Measurements from ENCODE around the gene CSNK1A1L. TPM values are rescaled to one million over a fixed set of nuclear protein-coding genes. Genes with fewer than 3 reads are reported as not detected.

The CSNK1A1L gene
- total RNA-seq, result not detected

GRCh38 chr13:37105251-37105714 is at the start of gene CSNK1A1L:
CSNK1A1L (minus strand) TSS chr13:37105664; CDS start chr13:37105256, 408 bp downstream.
- Mint-ChIP-seq H3K9me3 (no peaks in the 10 kb centered on the region), H3K4me1 (no peaks in the 10 kb centered on the region), H3K4me3 (no peak within 1 kb of the TSS), H3K27me3 (peaks cover 12% of the 10 kb centered on the region), H3K36me3 (no peaks in the 10 kb centered on the region), H3K27ac (no peak within 1 kb of the TSS)
- DNase-seq (no peak), ATAC-seq (ENCODE audit: low read depth) (no peak)
- POLR2A ChIA-PET, result no interaction called here

DNA sequence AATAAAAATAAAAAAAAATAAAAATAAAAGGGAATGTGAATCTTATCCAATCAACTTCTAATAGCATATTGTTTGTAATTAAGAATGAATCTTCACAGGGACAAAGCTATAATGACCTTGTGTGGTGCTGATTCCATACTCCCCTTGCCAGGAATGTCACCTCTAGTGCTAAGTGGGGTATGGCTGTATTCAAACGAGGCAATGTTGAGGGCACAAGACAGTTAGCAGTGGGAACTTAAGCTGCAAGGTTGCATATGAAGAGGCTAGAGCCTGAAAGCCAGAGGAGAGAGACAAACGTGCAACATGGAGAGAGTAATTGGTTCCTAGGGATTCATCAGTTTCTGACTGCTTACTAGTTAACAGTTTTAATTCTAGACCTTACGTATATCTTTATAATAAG is 43.9 kb upstream of the CSNK1A1L start:
- no peak overlapping the region for H3K27ac Mint-ChIP-seq
- H3K36me3 Mint-ChIP-seq, result no peaks in the 10 kb centered on the region
- DNase-seq (no peak), ATAC-seq (ENCODE audit: low read depth) (no peak)
- H3K4me3 Mint-ChIP-seq, result no peak overlapping the region
- H3K9me3 Mint-ChIP-seq, result peaks cover 3% of the 10 kb centered on the region
- no peaks in the 10 kb centered on the region for H3K27me3 Mint-ChIP-seq
- H3K4me1 Mint-ChIP-seq, result no peaks in the 10 kb centered on the region
- POLR2A ChIA-PET, result no interaction called here

DNA sequence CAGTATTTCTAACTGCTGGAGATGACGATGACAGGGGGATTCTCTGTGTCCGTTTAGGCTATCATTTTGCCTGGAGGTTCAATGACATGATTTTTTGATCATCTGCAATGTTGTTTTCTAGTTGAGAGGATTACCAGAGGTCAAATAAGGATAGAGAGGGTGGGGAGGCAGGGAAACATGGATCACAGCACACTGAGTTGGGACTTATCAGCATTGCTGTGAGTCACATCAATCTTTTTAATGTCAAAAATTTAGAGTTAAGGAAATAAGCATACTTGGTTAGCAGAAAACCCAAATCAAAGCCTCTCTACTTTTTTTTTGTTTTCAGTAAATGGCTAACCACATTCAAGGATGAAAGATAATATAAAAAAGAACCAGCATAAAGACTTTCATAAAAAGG is 43.0 kb upstream of the CSNK1A1L start:
- no peaks in the 10 kb centered on the region for H3K4me1 Mint-ChIP-seq
- no peak overlapping the region for H3K27ac Mint-ChIP-seq
- peaks cover 3% of the 10 kb centered on the region for H3K9me3 Mint-ChIP-seq
- ATAC-seq (ENCODE audit: low read depth) (no peak), DNase-seq (no peak)
- no peaks in the 10 kb centered on the region for H3K36me3 Mint-ChIP-seq
- POLR2A ChIA-PET, result no interaction called here
- H3K4me3 Mint-ChIP-seq, result no peak overlapping the region
- no peaks in the 10 kb centered on the region for H3K27me3 Mint-ChIP-seq

GRCh38 chr13:37144661-37145060 is 39.2 kb upstream of the CSNK1A1L start:
- H3K9me3 Mint-ChIP-seq, result peaks cover 2% of the 10 kb centered on the region
- H3K4me1 Mint-ChIP-seq, result no peaks in the 10 kb centered on the region
- H3K36me3 Mint-ChIP-seq, result no peaks in the 10 kb centered on the region
- ATAC-seq (ENCODE audit: low read depth) (no peak), DNase-seq (no peak)
- no peak overlapping the region for H3K4me3 Mint-ChIP-seq
- POLR2A ChIA-PET, result no interaction called here
- H3K27me3 Mint-ChIP-seq, result no peaks in the 10 kb centered on the region
- no peak overlapping the region for H3K27ac Mint-ChIP-seq

DNA sequence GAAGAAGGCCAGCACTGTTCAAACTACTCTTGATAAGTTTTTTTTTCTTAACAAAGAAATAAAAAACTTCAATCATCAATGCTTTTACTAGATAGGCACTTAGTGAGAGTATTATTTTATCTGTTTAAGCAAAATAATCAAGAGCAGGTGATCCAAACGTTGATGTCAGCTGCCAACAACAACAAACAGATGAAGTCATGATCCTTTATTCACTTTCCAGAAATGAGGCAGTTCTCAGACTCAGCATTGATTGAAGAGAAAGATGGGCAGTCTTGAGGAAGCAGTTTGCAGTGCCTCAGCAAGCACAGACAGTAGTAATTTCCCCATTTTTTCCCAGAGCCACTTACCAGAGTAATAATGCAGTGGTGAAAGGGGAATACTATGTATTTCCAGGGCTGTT is 38.4 kb upstream of the CSNK1A1L start:
- Mint-ChIP-seq H3K9me3 (no peaks in the 10 kb centered on the region), H3K36me3 (no peaks in the 10 kb centered on the region), H3K4me1 (no peaks in the 10 kb centered on the region), H3K27ac (no peak overlapping the region), H3K4me3 (no peak overlapping the region), H3K27me3 (no peaks in the 10 kb centered on the region)
- POLR2A ChIA-PET, result no interaction called here
- DNase-seq (no peak), ATAC-seq (ENCODE audit: low read depth) (no peak)

GRCh38 chr13:37142877-37143276 is 37.4 kb upstream of the CSNK1A1L start:
- Mint-ChIP-seq H3K4me3 (no peak overlapping the region), H3K36me3 (no peaks in the 10 kb centered on the region), H3K27me3 (no peaks in the 10 kb centered on the region), H3K4me1 (no peaks in the 10 kb centered on the region), H3K27ac (no peak overlapping the region), H3K9me3 (no peaks in the 10 kb centered on the region)
- ATAC-seq (ENCODE audit: low read depth), result no peak
- POLR2A ChIA-PET, result no interaction called here
- no peak for DNase-seq

- no peak overlapping the region for H3K4me3 Mint-ChIP-seq
- H3K9me3 Mint-ChIP-seq, result no peaks in the 10 kb centered on the region
- no peaks in the 10 kb centered on the region for H3K4me1 Mint-ChIP-seq
These were observed 35.5 kb upstream of the CSNK1A1L start for GRCh38 chr13:37141011-37141410.

DNA sequence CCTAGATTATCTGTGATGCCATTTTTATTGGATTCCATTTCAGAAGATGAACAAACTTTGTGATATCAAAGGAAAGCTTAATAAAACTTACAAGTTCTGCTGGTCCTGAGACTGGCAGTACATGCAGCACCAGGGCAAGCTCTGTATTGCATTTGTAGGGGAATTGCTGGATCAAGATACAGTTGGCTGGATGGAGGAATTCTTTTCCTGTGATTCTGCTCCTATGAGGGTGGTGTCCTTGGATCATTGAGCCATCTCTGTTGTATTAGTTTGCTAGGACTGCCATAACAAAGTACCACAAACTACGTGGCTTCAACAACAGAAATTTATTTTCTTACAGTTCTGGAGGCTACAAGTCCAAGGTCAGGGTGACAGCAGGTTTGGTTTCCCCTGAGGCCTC is 33.9 kb upstream of the CSNK1A1L start:
- no peak for DNase-seq
- H3K4me3 Mint-ChIP-seq, result no peak overlapping the region
- POLR2A ChIA-PET, result no interaction called here
- no peaks in the 10 kb centered on the region for H3K36me3 Mint-ChIP-seq
- H3K27ac Mint-ChIP-seq, result no peak overlapping the region
- no peak for ATAC-seq (ENCODE audit: low read depth)
- H3K9me3 Mint-ChIP-seq, result no peaks in the 10 kb centered on the region
- no peaks in the 10 kb centered on the region for H3K4me1 Mint-ChIP-seq
- H3K27me3 Mint-ChIP-seq, result no peaks in the 10 kb centered on the region

More at GRCh38 chr13:37141011-37141410, 35.5 kb upstream of the CSNK1A1L start:
- no peaks in the 10 kb centered on the region for H3K27me3 Mint-ChIP-seq
- H3K27ac Mint-ChIP-seq, result no peak overlapping the region
- H3K36me3 Mint-ChIP-seq, result no peaks in the 10 kb centered on the region
- no peak for DNase-seq
- POLR2A ChIA-PET, result no interaction called here
- ATAC-seq (ENCODE audit: low read depth), result no peak

DNA sequence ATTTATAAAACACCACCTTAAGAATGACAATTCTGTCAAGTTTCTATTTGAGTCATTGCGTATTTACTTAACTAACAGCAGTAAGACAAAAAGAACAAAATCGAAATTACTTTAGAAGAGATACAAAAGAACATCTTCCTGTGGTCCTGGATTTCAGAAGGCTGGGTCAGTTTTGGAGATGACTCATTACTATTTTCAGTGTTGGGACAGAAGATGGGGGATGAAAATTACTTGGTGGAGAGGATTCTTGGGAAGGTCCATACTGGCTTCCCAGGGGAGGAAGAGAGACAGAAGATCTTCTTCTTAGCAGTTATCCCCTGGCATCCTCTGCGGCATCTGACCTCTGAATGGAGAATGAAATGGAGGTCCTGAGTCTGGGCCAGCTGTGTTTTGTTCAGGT is 33.5 kb upstream of the CSNK1A1L start:
- no peak overlapping the region for H3K27ac Mint-ChIP-seq
- no peak for ATAC-seq (ENCODE audit: low read depth)
- POLR2A ChIA-PET, result no interaction called here
- H3K4me3 Mint-ChIP-seq, result no peak overlapping the region
- H3K36me3 Mint-ChIP-seq, result no peaks in the 10 kb centered on the region
- H3K4me1 Mint-ChIP-seq, result no peaks in the 10 kb centered on the region
- no peaks in the 10 kb centered on the region for H3K9me3 Mint-ChIP-seq
- DNase-seq, result no peak
- no peaks in the 10 kb centered on the region for H3K27me3 Mint-ChIP-seq

- H3K36me3 Mint-ChIP-seq, result no peaks in the 10 kb centered on the region
- H3K9me3 Mint-ChIP-seq, result no peaks in the 10 kb centered on the region
- H3K4me1 Mint-ChIP-seq, result no peaks in the 10 kb centered on the region
- no peak overlapping the region for H3K4me3 Mint-ChIP-seq
- DNase-seq (no peak), ATAC-seq (ENCODE audit: low read depth) (no peak)
- no peak overlapping the region for H3K27ac Mint-ChIP-seq
- POLR2A ChIA-PET, result no interaction called here
- H3K27me3 Mint-ChIP-seq, result peaks cover 2% of the 10 kb centered on the region
These were observed 32.7 kb upstream of the CSNK1A1L start for GRCh38 chr13:37138169-37138568.

DNA sequence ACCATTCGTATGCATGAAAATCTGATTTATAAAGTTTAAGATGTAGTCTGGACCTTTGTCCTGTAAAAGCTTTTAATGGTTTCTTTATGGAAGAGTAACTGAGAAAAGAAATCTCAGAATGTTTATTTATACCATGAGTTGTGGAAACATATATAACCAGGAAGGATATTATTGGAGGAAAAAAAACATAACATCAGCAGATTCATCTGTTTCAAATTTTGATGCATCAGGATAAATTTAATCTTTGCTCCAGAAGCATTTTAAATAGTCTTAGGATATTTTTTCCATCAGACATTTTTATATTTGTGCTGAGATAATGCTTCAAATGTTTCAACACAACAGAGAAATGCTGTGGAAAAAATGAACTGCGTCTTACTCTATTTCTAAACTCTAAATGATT is 31.2 kb upstream of the CSNK1A1L start:
- Mint-ChIP-seq H3K4me3 (no peak overlapping the region), H3K27me3 (peaks cover 2% of the 10 kb centered on the region), H3K4me1 (no peaks in the 10 kb centered on the region), H3K36me3 (no peaks in the 10 kb centered on the region), H3K27ac (no peak overlapping the region), H3K9me3 (no peaks in the 10 kb centered on the region)
- no peak for DNase-seq
- ATAC-seq (ENCODE audit: low read depth), result no peak
- POLR2A ChIA-PET, result no interaction called here

GRCh38 chr13:37136187-37136586 is 30.7 kb upstream of the CSNK1A1L start:
- H3K4me3 Mint-ChIP-seq, result no peak overlapping the region
- no peaks in the 10 kb centered on the region for H3K4me1 Mint-ChIP-seq
- peaks cover 2% of the 10 kb centered on the region for H3K27me3 Mint-ChIP-seq
- H3K36me3 Mint-ChIP-seq, result no peaks in the 10 kb centered on the region
- no peaks in the 10 kb centered on the region for H3K9me3 Mint-ChIP-seq
- POLR2A ChIA-PET, result no interaction called here
- H3K27ac Mint-ChIP-seq, result no peak overlapping the region
- ATAC-seq (ENCODE audit: low read depth) (no peak), DNase-seq (no peak)

GRCh38 chr13:37134411-37135041 is 29.1 kb upstream of the CSNK1A1L start:
- no peak for DNase-seq
- ATAC-seq (ENCODE audit: low read depth), result no peak
- Mint-ChIP-seq H3K9me3 (no peaks in the 10 kb centered on the region), H3K36me3 (no peaks in the 10 kb centered on the region), H3K4me3 (no peak overlapping the region), H3K4me1 (no peaks in the 10 kb centered on the region), H3K27ac (no peak overlapping the region), H3K27me3 (peaks cover 2% of the 10 kb centered on the region)
- POLR2A ChIA-PET, result no interaction called here

- POLR2A ChIA-PET, result no interaction called here
- H3K36me3 Mint-ChIP-seq, result no peaks in the 10 kb centered on the region
- no peak overlapping the region for H3K27ac Mint-ChIP-seq
- ATAC-seq (ENCODE audit: low read depth) (no peak), DNase-seq (no peak)
- peaks cover 6% of the 10 kb centered on the region for H3K27me3 Mint-ChIP-seq
- H3K4me3 Mint-ChIP-seq, result no peak overlapping the region
- no peaks in the 10 kb centered on the region for H3K9me3 Mint-ChIP-seq
- no peaks in the 10 kb centered on the region for H3K4me1 Mint-ChIP-seq
These were observed 26.7 kb upstream of the CSNK1A1L start for GRCh38 chr13:37132211-37132610.

DNA sequence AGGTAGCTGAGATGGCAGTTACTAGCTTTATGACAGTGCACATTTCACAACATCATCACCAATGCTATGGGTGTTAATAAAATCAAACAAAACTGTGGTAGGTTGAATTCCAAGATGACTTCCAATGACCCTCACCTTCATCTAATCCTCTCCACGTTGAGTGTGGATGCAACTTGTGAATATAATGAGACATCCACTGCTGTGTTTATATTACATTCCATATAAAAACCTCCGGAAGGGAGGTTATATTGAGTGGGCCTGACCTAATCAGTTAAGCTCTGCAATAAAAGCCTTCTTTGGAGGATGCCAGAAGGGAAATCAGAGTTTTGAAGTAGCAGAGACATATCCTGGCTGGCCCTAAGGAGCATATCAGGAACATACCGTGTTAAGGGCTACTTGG is 25.6 kb upstream of the CSNK1A1L start:
- Mint-ChIP-seq H3K4me1 (no peaks in the 10 kb centered on the region), H3K27me3 (peaks cover 6% of the 10 kb centered on the region), H3K9me3 (no peaks in the 10 kb centered on the region), H3K27ac (no peak overlapping the region), H3K4me3 (no peak overlapping the region), H3K36me3 (no peaks in the 10 kb centered on the region)
- ATAC-seq (ENCODE audit: low read depth) (no peak), DNase-seq (no peak)
- POLR2A ChIA-PET, result no interaction called here
